Measurements from ENCODE around the gene CHPT1. TPM values are rescaled to one million over a fixed set of nuclear protein-coding genes. Genes with fewer than 3 reads are reported as not detected.

CHPT1 gene
- total RNA-seq, 4 donors from 2014 or later, result 87.7 to 119 (median 98.6) TPM

- no peak for TF ChIP-seq CTCF (IDR thresholded peaks at IDR 0.05; ENCODE audit: low read depth)
Measured at GRCh38 chr12:101671833-101672232, 25.6 kb upstream of the CHPT1 start.

GRCh38 chr12:101675555-101675954, 21.9 kb upstream of the CHPT1 start:
- no peak for TF ChIP-seq CTCF (IDR thresholded peaks at IDR 0.05; ENCODE audit: low read depth)

- no peak for TF ChIP-seq CTCF (IDR thresholded peaks at IDR 0.05; ENCODE audit: low read depth)
Measured at GRCh38 chr12:101678081-101678480, 19.4 kb upstream of the CHPT1 start.

- TF ChIP-seq CTCF (IDR thresholded peaks at IDR 0.05; ENCODE audit: low read depth), result no peak
Measured at GRCh38 chr12:101680240-101680639, 17.2 kb upstream of the CHPT1 start.

GRCh38 chr12:101680647-101681046, 16.8 kb upstream of the CHPT1 start:
- no peak for TF ChIP-seq CTCF (IDR thresholded peaks at IDR 0.05; ENCODE audit: low read depth)

GRCh38 chr12:101685092-101685491, 12.3 kb upstream of the CHPT1 start:
- no peak for TF ChIP-seq CTCF (IDR thresholded peaks at IDR 0.05; ENCODE audit: low read depth)

- TF ChIP-seq CTCF (IDR thresholded peaks at IDR 0.05; ENCODE audit: low read depth), result no peak
Measured at GRCh38 chr12:101686176-101686575, 11.3 kb upstream of the CHPT1 start.

Data from subcutaneous adipose tissue (tissue), 4 donors.